HT1080 (cell line): ENCODE measurements around the gene GABRR2. TPM values are rescaled to one million over a fixed set of nuclear protein-coding genes. Genes with fewer than 3 reads are reported as not detected.
"Not testable (repeated sequence)": the region's sequence is repeated elsewhere in the genome, so short reads cannot be mapped to it uniquely, and the experiment has no call there.

Source experiments
- DNase-seq: peaks from one replicate; pipeline ENCODE4 v3.0.0-alpha.2; 2015; ENCODE audit warnings: low read depth
- total RNA-seq: library from RNA; depleted of rRNA; stranded (reverse); fragments of >200 nt; shearing (Covaris generic); gene quantifications from 2 replicates; pipeline ENCODE4 v1.2.3, GENCODE V29; 2014

GABRR2 gene
- total RNA-seq, 1 experiment from 2014 or later: not detected

DNA sequence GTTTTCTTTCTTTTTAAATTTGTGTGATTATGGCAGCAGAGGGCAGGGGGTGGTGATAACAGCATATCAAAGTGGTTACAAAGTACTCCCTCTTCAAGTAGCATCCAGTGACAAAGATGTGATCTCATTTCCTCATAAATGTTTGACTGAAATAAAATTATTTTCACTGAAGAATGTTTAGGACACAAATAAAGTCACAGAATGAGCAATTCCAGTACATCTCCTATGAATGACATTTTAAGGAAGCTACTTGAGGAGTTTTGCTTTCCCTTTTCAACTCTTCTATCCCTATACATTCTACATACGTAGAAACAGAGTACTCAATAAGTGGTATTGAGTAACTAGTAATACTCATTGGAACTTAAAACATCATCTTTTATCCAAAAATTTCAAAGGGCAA, 13.9 kb upstream of the GABRR2 start:
- DNase-seq: no peak

DNA sequence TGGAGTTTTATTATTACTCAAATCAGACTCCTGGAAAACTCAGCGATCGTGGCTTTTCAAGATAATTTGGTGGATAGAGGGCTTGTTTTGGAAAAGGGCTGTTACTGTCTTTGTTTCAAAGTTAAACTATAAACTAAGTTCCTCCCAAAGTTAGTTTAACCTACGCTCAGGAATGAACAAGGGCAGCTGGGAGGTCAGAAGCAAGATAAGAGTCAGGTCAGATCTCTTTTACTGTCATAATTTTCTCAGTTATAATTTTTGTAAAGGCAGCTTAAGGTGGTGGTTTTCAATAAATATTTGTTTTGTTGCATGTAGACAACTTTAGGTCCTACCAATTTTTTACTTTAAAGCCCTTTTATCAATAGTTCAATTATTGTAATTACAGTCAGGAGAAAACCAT, 9.2 kb upstream of the GABRR2 start:
- DNase-seq: no peak

- peak; percentile 25 for DNase-seq
Measured at GRCh38 chr6:89323511-89323971, 8.4 kb upstream of the GABRR2 start.

- no peak for DNase-seq
Measured at GRCh38 chr6:89321131-89321970, 6.3 kb upstream of the GABRR2 start.

DNA sequence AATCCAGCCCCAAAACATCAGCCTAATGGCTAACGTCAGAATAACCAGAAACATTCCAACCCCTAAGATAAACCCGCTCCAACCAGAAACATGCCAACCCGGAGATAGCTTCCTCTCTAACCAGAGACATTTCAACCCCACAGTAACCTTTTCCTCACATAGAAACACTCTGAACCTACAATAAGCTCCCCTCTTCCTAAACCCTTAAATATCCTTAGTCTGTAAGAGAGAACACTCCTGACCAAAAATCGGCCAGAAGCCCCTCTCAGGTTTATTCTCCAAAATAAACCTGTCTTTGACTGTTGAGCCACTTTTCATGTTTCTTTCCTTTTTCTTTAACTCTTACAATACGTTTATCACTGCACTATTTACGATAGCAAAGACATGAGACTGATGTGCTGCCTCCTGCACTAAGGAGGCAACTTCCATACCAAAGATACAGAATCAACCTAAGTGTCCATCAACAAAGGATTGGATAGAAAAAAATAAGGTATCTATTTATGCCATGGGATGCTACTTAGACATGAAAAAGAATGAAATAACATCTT, 5.0 kb upstream of the GABRR2 start:
- no peak for DNase-seq

DNA sequence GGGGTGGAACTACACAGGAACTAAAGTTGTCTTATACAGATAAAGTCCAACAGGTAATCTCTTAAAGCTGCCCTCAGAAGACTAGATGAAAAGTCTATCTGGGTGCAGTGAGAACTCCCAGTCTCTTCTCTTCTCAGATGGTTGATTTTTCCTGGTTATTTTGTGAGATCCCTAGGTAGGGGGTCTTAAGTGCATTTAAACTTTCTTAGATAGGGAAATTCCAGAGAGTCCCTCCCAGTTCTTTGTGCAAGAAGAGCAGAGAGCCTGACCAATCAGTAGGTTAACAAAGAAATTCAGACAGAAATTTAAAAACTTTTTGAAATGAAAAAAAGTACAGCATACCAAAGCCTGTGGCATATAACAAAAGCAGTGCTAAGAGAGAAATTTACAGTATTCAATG, 2.0 kb upstream of the GABRR2 start:
- DNase-seq: no peak

GRCh38 chr6:89314692-89315091, 407 bp downstream of the GABRR2 start:
- no peak for DNase-seq

DNA sequence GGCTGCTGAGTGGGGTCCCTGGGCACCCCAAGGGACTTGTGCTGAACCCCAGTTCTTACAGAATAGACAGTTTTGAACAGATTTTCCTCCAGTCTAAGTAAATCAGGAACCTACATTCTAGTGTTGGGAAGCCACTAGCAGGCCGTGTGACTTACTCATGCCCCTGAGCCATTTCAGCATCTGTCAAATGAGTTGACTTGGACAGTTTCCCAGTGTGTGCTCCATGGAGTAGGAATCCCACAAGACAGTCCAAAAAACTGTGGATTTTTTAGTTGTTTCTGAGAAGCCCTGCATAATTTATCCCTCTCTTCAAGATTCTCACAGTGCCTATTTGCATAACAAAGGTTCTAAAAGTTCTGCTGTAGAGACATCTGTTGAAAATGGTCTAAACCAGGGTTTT, 2.1 kb downstream of the GABRR2 start:
- DNase-seq: peak; percentile 38

GRCh38 chr6:89311853-89312531, 3.1 kb downstream of the GABRR2 start:
- DNase-seq: peak; percentile 70

- DNase-seq: no peak
Measured at GRCh38 chr6:89311530-89311852, 3.6 kb downstream of the GABRR2 start.

DNA sequence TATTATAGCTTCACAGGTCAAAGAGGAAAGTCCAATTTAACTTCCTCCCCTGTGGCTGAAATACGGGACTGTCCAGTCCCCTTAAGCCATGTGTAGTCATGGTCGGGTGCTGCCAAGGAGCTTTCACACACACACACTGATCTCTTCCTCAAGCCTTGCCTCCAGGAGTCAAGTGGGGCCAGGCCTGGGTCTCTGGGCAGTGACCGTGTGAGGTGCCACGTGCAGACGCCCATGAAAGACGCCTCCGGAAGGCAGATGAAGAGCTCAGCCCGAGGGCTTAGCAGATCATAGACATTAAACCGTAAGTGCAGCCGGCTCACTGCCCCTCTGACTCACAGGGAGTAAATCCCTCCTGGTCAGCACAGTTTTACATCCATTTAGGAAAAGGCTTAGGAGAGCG, 4.2 kb downstream of the GABRR2 start:
- DNase-seq: peak; percentile 26

GRCh38 chr6:89308525-89309395, 6.3 kb downstream of the GABRR2 start:
- DNase-seq: no peak

DNA sequence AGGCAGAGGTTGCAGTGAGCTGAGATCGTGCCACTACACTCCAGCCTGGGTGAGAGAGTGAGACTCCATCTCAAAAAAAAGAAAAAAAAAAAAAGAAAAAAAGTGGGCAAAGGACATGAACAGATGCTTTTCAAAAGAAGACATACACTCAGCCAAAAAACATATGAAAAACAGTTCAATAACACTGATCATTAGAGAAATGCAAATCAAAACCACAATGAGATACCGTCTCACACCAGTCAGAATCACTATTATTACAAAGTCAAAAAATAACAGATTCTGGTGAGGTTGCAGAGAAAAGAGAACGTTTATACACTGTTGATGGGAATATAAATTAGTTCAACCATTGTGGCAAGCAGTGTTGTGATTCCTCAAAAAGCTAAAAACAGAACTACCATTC, 10.6 kb downstream of the GABRR2 start:
- DNase-seq: not testable (repeated sequence)

DNA sequence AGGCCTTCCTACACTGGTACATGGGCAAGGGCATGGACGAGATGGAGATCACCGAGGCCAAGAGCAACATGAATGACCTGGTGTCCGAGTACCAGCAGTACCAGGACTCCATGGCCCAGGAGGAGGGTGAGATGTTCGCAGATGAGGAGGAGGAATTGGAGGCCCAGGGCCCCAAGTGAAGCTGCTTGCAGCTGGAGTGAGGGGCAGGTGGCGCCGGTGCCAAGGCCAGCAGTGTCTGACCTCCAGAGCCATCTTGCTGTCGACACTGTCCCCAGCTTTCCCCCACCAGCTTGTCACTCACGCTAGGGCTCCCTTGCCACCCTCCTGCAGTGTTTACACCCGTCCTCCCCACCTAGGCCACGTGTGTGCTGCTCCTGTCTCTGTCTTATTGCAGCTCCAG, 12.2 kb downstream of the GABRR2 start:
- no peak for DNase-seq

- no peak for DNase-seq
Measured at GRCh38 chr6:89302195-89302770, 12.8 kb downstream of the GABRR2 start.

DNA sequence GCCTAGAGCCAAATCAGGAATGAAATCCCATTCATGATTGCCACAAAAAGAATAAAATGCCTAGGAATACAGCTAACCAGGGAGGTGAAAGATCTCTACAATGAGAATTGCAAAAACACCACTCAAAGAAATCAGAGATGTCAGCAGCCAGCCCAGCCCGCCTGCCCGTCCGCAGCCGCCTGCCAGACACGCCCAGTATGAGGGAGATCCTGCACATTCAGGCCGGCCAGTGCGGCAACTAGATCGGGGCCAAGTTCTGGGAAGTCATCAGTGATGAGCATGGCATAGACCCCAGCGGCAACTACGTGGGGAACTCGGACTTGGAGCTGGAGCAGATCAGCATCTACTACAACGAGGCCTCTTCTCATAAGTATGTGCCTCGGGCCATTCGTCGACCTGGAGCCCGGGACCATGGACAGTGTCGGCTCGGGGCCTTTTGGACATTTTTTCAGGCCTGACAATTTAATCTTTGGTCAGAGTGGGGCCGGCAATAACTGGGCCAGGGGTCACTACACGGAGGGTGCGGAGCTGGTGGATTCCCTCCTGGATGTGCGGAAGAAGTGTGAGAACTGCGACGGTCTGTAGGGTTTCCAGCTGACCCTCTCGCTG, 13.4 kb downstream of the GABRR2 start:
- no peak for DNase-seq

DNA sequence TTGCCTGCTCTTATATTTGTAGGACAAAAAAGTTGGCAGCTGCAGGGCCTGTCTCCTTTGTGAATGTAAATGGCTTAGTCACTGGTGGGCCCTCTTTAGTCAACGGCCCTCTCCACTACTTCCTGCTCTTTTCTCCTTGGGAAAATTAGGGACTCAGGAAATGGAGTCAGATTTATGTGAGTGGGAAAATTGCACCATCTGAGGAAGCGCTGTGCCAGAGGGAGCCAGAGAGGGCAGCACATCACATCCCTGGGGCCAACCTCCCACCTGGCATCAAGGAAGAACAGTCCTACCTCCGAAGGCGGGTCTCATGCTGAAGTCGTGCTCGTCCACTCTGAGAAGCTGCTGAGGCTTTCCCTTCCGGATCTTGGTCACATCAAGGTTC, 15.6 kb downstream of the GABRR2 start:
- DNase-seq: peak; percentile 85

- peak; percentile 91 for DNase-seq
Measured at GRCh38 chr6:89298680-89299465, 16.2 kb downstream of the GABRR2 start.

- peak; percentile 97 for DNase-seq
Measured at GRCh38 chr6:89297695-89298351, 17.3 kb downstream of the GABRR2 start.
